Measurements from ENCODE around the gene SPACA7. TPM values are rescaled to one million over a fixed set of nuclear protein-coding genes. Genes with fewer than 3 reads are reported as not detected.

The SPACA7 gene
- total and polyA plus RNA-seq, 2 of the 13 experiments (the other 11 are each of a cell fraction or from before 2014, with no cell fraction given): not detected

GRCh38 chr13:112343591-112343990 lies 32.6 kb upstream of the SPACA7 start:
- Histone ChIP-seq H3K27me3 (ENCODE audit: control insufficient read depth in 1 of 2, insufficient read depth in 2 of 2, low read length in 2 of 2) (peaks cover 12 to 68% of the 10 kb centered on the region in 2 experiments), H3K9ac (ENCODE audit: insufficient read depth, low read depth, low read length) (no peak overlapping the region), H3K36me3 (replicated peaks in 1 of 2; ENCODE audit: control insufficient read depth in 1 of 2, insufficient read depth in 2 of 2, low read length in 2 of 2) (no peaks in the 10 kb centered on the region), H3K4me1 (ENCODE audit: insufficient read depth, low read length) (peaks cover 9% of the 10 kb centered on the region; the same call in 1 of the 2 replicates), H4K20me1 (ENCODE audit: insufficient read depth, low read length) (no peaks in the 10 kb centered on the region), H3K27ac (ENCODE audit: extremely low read length, insufficient read depth, low read length) (no peak overlapping the region), H3K79me2 (ENCODE audit: insufficient read depth, low read length) (no peaks in the 10 kb centered on the region), H3K4me2 (ENCODE audit: low read depth, low read length) (no peak overlapping the region), H3K4me3 (replicated peaks in 1 of 3; ENCODE audit: insufficient read depth in 1 of 3, low read depth in 2 of 3, low read length in 3 of 3) (no peak overlapping the region), H3K9me3 (ENCODE audit: low read length) (no peaks in the 10 kb centered on the region), H2AFZ (ENCODE audit: low read length) (no peak overlapping the region)
- DNase-seq (ENCODE audit: low spot score) (no peak), ATAC-seq (no peak), FAIRE-seq (no peak)
- TF ChIP-seq ZKSCAN5 (CRISPR knock-in tag; IDR thresholded peaks at IDR 0.05) (no peak), TIGD3 (CRISPR knock-in tag; IDR thresholded peaks at IDR 0.05; ENCODE audit: borderline replicate concordance) (no peak), IKZF1 (IDR thresholded peaks at IDR 0.05) (no peak), FOSL2 (CRISPR knock-in tag; IDR thresholded peaks at IDR 0.05) (no peak), ZNF264 (CRISPR knock-in tag; IDR thresholded peaks at IDR 0.05) (no peak), ZNF557 (CRISPR knock-in tag; IDR thresholded peaks at IDR 0.05) (no peak), KDM4B (CRISPR knock-in tag; IDR thresholded peaks at IDR 0.05) (no peak), NFKB2 (CRISPR knock-in tag; IDR thresholded peaks at IDR 0.05; ENCODE audit: borderline replicate concordance) (no peak), IRX3 (CRISPR knock-in tag; IDR thresholded peaks at IDR 0.05; ENCODE audit: borderline replicate concordance, low read depth) (no peak), CHCHD3 (CRISPR knock-in tag; IDR thresholded peaks at IDR 0.05) (no peak), ZC3H13 (CRISPR knock-in tag; IDR thresholded peaks at IDR 0.05) (no peak), KDM1A (CRISPR knock-in tag; IDR thresholded peaks at IDR 0.05) (no peak)
- TF ChIP-seq, protein P1, sequence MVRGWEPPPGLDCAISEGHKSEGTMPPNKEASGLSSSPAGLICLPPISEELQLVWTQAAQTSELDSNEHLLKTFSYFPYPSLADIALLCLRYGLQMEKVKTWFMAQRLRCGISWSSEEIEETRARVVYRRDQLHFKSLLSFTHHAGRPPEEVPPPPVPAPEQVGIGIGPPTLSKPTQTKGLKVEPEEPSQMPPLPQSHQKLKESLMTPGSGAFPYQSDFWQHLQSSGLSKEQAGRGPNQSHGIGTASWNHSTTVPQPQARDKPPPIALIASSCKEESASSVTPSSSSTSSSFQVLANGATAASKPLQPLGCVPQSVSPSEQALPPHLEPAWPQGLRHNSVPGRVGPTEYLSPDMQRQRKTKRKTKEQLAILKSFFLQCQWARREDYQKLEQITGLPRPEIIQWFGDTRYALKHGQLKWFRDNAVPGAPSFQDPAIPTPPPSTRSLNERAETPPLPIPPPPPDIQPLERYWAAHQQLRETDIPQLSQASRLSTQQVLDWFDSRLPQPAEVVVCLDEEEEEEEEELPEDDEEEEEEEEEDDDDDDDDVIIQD (CRISPR knock-in tag; IDR thresholded peaks at IDR 0.05; ENCODE audit: low read depth): no peak
- TF ChIP-seq, protein P2, sequence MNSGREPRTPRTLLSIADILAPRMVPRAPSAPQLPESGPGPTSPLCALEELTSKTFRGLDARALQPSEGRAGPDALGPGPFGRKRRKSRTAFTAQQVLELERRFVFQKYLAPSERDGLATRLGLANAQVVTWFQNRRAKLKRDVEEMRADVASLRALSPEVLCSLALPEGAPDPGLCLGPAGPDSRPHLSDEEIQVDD (CRISPR knock-in tag; IDR thresholded peaks at IDR 0.05; ENCODE audit: borderline replicate concordance): no peak
- TF ChIP-seq, protein P3, sequence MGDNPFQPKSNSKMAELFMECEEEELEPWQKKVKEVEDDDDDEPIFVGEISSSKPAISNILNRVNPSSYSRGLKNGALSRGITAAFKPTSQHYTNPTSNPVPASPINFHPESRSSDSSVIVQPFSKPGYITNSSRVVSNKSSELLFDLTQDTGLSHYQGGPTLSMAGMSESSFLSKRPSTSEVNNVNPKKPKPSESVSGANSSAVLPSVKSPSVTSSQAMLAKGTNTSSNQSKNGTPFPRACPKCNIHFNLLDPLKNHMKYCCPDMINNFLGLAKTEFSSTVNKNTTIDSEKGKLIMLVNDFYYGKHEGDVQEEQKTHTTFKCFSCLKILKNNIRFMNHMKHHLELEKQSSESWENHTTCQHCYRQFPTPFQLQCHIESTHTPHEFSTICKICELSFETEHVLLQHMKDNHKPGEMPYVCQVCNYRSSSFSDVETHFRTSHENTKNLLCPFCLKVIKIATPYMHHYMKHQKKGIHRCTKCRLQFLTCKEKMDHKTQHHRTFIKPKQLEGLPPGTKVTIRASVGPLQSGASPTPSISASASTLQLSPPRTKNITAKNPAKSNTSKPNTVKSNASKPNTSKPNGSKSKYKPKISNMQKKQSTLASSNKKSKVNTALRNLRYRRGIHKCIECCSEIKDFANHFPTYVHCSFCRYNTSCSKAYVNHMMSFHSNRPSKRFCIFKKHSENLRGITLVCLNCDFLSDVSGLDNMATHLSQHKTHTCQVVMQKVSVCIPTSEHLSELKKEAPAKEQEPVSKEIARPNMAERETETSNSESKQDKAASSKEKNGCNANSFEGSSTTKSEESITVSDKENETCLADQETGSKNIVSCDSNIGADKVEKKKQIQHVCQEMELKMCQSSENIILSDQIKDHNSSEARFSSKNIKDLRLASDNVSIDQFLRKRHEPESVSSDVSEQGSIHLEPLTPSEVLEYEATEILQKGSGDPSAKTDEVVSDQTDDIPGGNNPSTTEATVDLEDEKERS (CRISPR knock-in tag; IDR thresholded peaks at IDR 0.05): no peak
- TF ChIP-seq, protein P4, sequence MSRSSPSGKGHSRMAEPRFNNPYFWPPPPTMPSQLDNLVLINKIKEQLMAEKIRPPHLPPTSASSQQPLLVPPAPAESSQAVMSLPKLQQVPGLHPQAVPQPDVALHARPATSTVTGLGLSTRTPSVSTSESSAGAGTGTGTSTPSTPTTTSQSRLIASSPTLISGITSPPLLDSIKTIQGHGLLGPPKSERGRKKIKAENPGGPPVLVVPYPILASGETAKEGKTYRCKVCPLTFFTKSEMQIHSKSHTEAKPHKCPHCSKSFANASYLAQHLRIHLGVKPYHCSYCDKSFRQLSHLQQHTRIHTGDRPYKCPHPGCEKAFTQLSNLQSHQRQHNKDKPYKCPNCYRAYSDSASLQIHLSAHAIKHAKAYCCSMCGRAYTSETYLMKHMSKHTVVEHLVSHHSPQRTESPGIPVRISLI (CRISPR knock-in tag; IDR thresholded peaks at IDR 0.05; ENCODE audit: borderline replicate concordance): no peak
- CTCF ChIA-PET (ENCODE audit: low intra/inter-chr PET ratio, low total read pairs): no interaction called here
- POLR2A ChIA-PET: no interaction called here
- in situ Hi-C loops (cut with HindIII; ENCODE audit: extremely low pct_ligation_motif_present, low pct_unique_long_range_greater_than_20kb) (no loop called here), intact Hi-C loops (cut with micrococcal nuclease; ENCODE audit: unreplicated experiment) (no loop called here)
- 42% methylated on average over 7 of the region's 25 CpGs for WGBS (ENCODE audit: low lambda C conversion rate)
- no TSS peak for BruUV-seq (replicated peaks)

Measured in HepG2 (cell line).